GM12864 (cell line): ENCODE measurements around the gene AMACR.

Experiments used
- DNase-seq: peaks from one replicate; pipeline ENCODE4 v3.0.0-alpha.2; 2011; ENCODE audit warnings: low read depth
- H3K4me3 ChIP-seq: 2 replicates; pipeline ENCODE4 v1.5.1; 2011; ENCODE audit warnings: mild to moderate bottlenecking, low read depth, low read length, control low read depth
- CTCF ChIP-seq: IDR thresholded peaks from 2 replicates; pipeline ENCODE4 v1.5.1; 2011; ENCODE audit warnings: low read depth, mild to moderate bottlenecking, moderate library complexity, low read length, control low read depth, inconsistent platforms; ENCODE audit errors: missing control alignments

Gene AMACR

GRCh38 chr5:33937707-33938506 is 69.9 kb downstream of the AMACR start:
- no peak overlapping the region for H3K4me3 ChIP-seq
- no peak for TF ChIP-seq CTCF
- DNase-seq = no peak

GRCh38 chr5:33937017-33937706 is 70.7 kb downstream of the AMACR start:
- no peak for TF ChIP-seq CTCF
- no peak for DNase-seq
- no peak overlapping the region for H3K4me3 ChIP-seq

- DNase-seq = no peak
- H3K4me3 ChIP-seq = no peak within 1 kb of the TSS
- TF ChIP-seq CTCF = no peak
Measured at GRCh38 chr5:33936381-33937016, 71.4 kb downstream of the AMACR start, which contains the start of gene RXFP3. TSS of gene RXFP3 (plus strand) at chr5:33936386. CDS start at chr5:33936741, 355 bp downstream.
